GM12878 (cell line): ENCODE results near the gene MBD5. TPM values are rescaled to one million over a fixed set of nuclear protein-coding genes. Genes with fewer than 3 reads are reported as not detected.

ENCODE experiments used
- ATAC-seq: fragments of 200-7000 bp; cut with Tn5 transposase; 3 replicates; pipeline ENCODE4 v1.9.1; 2020; ENCODE audit warnings: mild to moderate bottlenecking, moderate library complexity
- BruUV-seq: library from RNA; stranded (reverse); fragments of 400-500 nt; replicated peaks from 2 replicates; lab custom pipeline; 2021; lab: Mats Ljungman, UMichigan
- CTCF ChIA-PET: fragments of 300-600 bp; sonication (Branson Sonifier 250); formaldehyde crosslinking; extraction: SDS; loops from one replicate; lab custom pipeline; 2021; ENCODE audit warnings: inconsistent platforms; lab: Yijun Ruan, JAX
- POLR2A ChIA-PET: fragments of 350-600 bp; formaldehyde crosslinking; extraction: SDS; loops from one replicate; lab custom pipeline; 2021; ENCODE audit warnings: inconsistent platforms; lab: Charles Lee
- RAD21 ChIA-PET: fragments of 300-600 bp; sonication (Branson Sonifier 250); formaldehyde crosslinking; loops from one replicate; lab custom pipeline; 2023; ENCODE audit warnings: antibody characterized with exemption; ENCODE audit not compliant: unreplicated experiment; lab: Charles Lee
- SMC1A ChIA-PET: fragments of 300-600 bp; sonication (Branson Sonifier 250); formaldehyde crosslinking; loops from one replicate; lab custom pipeline; 2023; ENCODE audit not compliant: unreplicated experiment, uncharacterized antibody; lab: Charles Lee
- DNase-seq: peaks from one replicate; pipeline ENCODE4 v3.0.0-alpha.2; 2011; ENCODE audit warnings: low read depth, low spot score
- FAIRE-seq: peaks from 3 replicates; lab custom pipeline; 2011; peaks lifted over from hg19 to GRCh38; lab: Jason Lieb, UNC
- H2AFZ ChIP-seq: 2 replicates; pipeline ENCODE4 v1.6.0; 2011; ENCODE audit warnings: low read depth, low read length, control low read depth; ENCODE audit not compliant: control insufficient read depth
- H3K27ac ChIP-seq: 2 replicates; pipeline ENCODE4 v1.5.1; 2011; ENCODE audit warnings: control low read depth; ENCODE audit not compliant: control insufficient read depth, insufficient read depth
- H3K27me3 ChIP-seq, 2 experiments: replicated peaks in 1 of 2; 2 replicates each; pipeline versions ENCODE4 v1.6.0 to v1.6.1; 2011; ENCODE audit warnings: low read length in 1 of 2; ENCODE audit not compliant: control insufficient read depth in 2 of 2, insufficient read depth in 2 of 2
- H3K36me3 ChIP-seq, 2 experiments: 2 replicates each; pipeline ENCODE4 v1.5.1; 2011; ENCODE audit warnings: low read length in 1 of 2; ENCODE audit not compliant: control insufficient read depth in 2 of 2, insufficient read depth in 2 of 2
- H3K4me1 ChIP-seq: 2 replicates; pipeline ENCODE4 v1.6.1; 2011; ENCODE audit warnings: mild to moderate bottlenecking, low read length, moderate library complexity, mixed read lengths; ENCODE audit not compliant: control insufficient read depth, insufficient read depth
- H3K4me2 ChIP-seq: 2 replicates; pipeline ENCODE4 v1.6.0; 2011; ENCODE audit warnings: control low read depth; ENCODE audit not compliant: control insufficient read depth, insufficient read depth
- H3K4me3 ChIP-seq: fragments of 200-600 bp; sonication (generic); 2 replicates; pipeline ENCODE4 v1.5.1; 2016
- H3K79me2 ChIP-seq: 2 replicates; pipeline ENCODE4 v1.6.0; 2011; ENCODE audit warnings: low read length; ENCODE audit not compliant: control insufficient read depth, insufficient read depth
- H3K9ac ChIP-seq: 2 replicates; pipeline ENCODE4 v1.8.0; 2011; ENCODE audit warnings: low read length, control low read depth, mixed read lengths; ENCODE audit not compliant: control insufficient read depth, insufficient read depth
- H3K9me3 ChIP-seq: replicated peaks from 3 replicates; pipeline ENCODE4 v1.5.1; 2011; ENCODE audit warnings: mild to moderate bottlenecking, low read length; ENCODE audit not compliant: control insufficient read depth, insufficient read depth
- H4K20me1 ChIP-seq: 2 replicates; pipeline ENCODE4 v1.6.0; 2011; ENCODE audit not compliant: control insufficient read depth, insufficient read depth
- CBX5 ChIP-seq: sonication (generic); IDR thresholded peaks from 2 replicates; pipeline ENCODE4 v1.6.1; 2016; ENCODE audit warnings: low read depth, moderate library complexity, mild to moderate bottlenecking, inconsistent platforms
- CHD2 ChIP-seq: IDR thresholded peaks from 2 replicates; pipeline ENCODE4 v1.6.1; 2011; ENCODE audit warnings: low read depth, low read length, improper control_type of control experiment, borderline replicate concordance
- E4F1 ChIP-seq: fragments of 450-650 bp; IDR thresholded peaks from 2 replicates; pipeline ENCODE4 v1.6.1; 2018; ENCODE audit warnings: borderline replicate concordance, mild to moderate bottlenecking; ENCODE audit not compliant: partially characterized antibody
- IRF3 ChIP-seq: fragments of 450-650 bp; IDR thresholded peaks from 2 replicates; pipeline ENCODE4 v1.6.1; 2014; ENCODE audit warnings: mild to moderate bottlenecking
- MAX ChIP-seq: IDR thresholded peaks from 2 replicates; pipeline ENCODE4 v1.6.1; 2012; ENCODE audit warnings: low read depth, low read length, improper control_type of control experiment
- POLR2AphosphoS2 ChIP-seq: IDR thresholded peaks from 2 replicates; pipeline ENCODE4 v1.6.1; 2011; ENCODE audit warnings: low read depth, mild to moderate bottlenecking, low read length, improper control_type of control experiment, moderate library complexity
- SMAD5 ChIP-seq: IDR thresholded peaks from 2 replicates; pipeline ENCODE4 v1.6.1; 2016; ENCODE audit warnings: antibody characterized with exemption, low read depth
- SREBF2 ChIP-seq: IDR thresholded peaks from 2 replicates; pipeline ENCODE4 v1.6.1; 2012; ENCODE audit warnings: mild to moderate bottlenecking, low read length
- TCF7 ChIP-seq: IDR thresholded peaks from 2 replicates; pipeline ENCODE4 v1.6.1; 2014; ENCODE audit warnings: antibody characterized with exemption, borderline replicate concordance
- ZBTB4 ChIP-seq: fragments of 450-650 bp; formaldehyde crosslinking; IDR thresholded peaks from 2 replicates; pipeline ENCODE4 v1.4.0; 2022; ENCODE audit warnings: mild to moderate bottlenecking, moderate library complexity
- ZNF207 ChIP-seq: fragments of 450-650 bp; IDR thresholded peaks from 2 replicates; pipeline ENCODE4 v1.6.1; 2014; ENCODE audit warnings: antibody characterized with exemption, mild to moderate bottlenecking, borderline replicate concordance
- ZNF217 ChIP-seq: fragments of 450-650 bp; IDR thresholded peaks from 2 replicates; pipeline ENCODE4 v1.6.1; 2017; ENCODE audit warnings: antibody characterized with exemption, mild to moderate bottlenecking
- ZNF622 ChIP-seq: fragments of 450-650 bp; IDR thresholded peaks from 2 replicates; pipeline ENCODE4 v1.6.1; 2017; ENCODE audit warnings: mild to moderate bottlenecking, inconsistent platforms
- ZSCAN29 ChIP-seq: fragments of 450-650 bp; IDR thresholded peaks from 2 replicates; pipeline ENCODE4 v1.6.1; 2017; ENCODE audit warnings: mild to moderate bottlenecking, moderate library complexity
- WGBS: methylation state at CpG from one replicate; pipeline ENCODE4 v1.1.6; 2016; ENCODE audit warnings: low lambda C conversion rate; ENCODE audit not compliant: insufficient replicate concordance, insufficient coverage; ENCODE audit errors: missing lambda C conversion rate; 5-methylcytosine and 5-hydroxymethylcytosine counted together
- in situ Hi-C: fragments of 300-500 bp; cut with MboI; formaldehyde crosslinking; loops from 9 replicates; pipeline ENCODE4 v1.14.3; 2018; ENCODE audit warnings: mixed read lengths
- intact Hi-C: fragments of 100-400 bp; cut with micrococcal nuclease; formaldehyde crosslinking; loops from one replicate; pipeline ENCODE4 v1.14.2; 2022; ENCODE audit not compliant: unreplicated experiment
- polyA plus RNA-seq, 11 experiments: library from polyadenylated mRNA; depleted of rRNA in 4 of 11; unstranded in 6 of 11; stranded (reverse) in 5 of 11; fragments of >200 nt; fragmentation: Nextera tagmentation in 4 of 11; fragmentation: Illumina TruSeq in 1 of 11; extraction: Ambion mirVana in 4 of 11; extraction: Trizol in 1 of 11; gene quantifications; 1 replicate in 1 of 11; 2 replicates in 10 of 11; pipeline versions ENCODE4 v1.2.1 to v1.2.3, GENCODE V29; 2011 to 2016; ENCODE audit warnings: inconsistent platforms in 2 of 11, missing spikeins in 2 of 11, low read depth in 1 of 11
- total RNA-seq, 4 experiments: library from RNA; depleted of rRNA in 3 of 4; stranded (reverse); fragments of >200 nt in 3 of 4; fragmentation: Illumina TruSeq in 1 of 4; extraction: Trizol in 1 of 4; gene quantifications; 2 replicates each; pipeline versions ENCODE4 v1.2.1 to v1.2.3, GENCODE V29; 2013 to 2021

Gene MBD5
- total and polyA plus RNA-seq, 10 of the 15 experiments (the other 5 are each of a cell fraction or from before 2014, with no cell fraction given): 7.4 to 58.0 (median 21.2) TPM

DNA sequence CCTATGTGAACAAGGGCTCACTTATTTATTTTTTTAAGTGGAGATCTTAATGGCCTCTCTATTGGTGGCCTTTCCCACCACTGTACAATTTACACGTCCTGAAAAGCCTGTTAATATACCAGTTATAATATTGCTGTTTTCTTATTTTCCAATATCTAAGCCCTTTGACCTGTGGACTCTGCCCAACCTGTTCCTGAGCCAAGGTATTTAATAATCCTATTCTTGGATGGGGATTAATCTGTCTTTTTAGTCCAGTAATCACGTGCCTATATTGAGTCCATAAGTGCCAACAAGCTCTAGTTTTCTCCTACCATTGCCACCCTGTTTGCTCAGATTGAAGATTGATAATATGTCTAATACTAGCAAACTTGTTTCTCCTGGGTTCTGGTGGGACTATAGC lies 42.7 kb downstream of the MBD5 start:
- CTCF ChIA-PET: interaction anchor here (1.7 kb wide), 1 partner anchor 74 kb away, joined by 4 read pairs; no protein-coding TSS in a partner anchor
- no TSS peak for BruUV-seq

More for the DNA sequence above, 42.7 kb downstream of the MBD5 start:
- ATAC-seq: no peak
- Histone ChIP-seq H3K9ac (no peak overlapping the region), H3K27ac (no peak overlapping the region), H3K9me3 (peaks cover 2% of the 10 kb centered on the region; the same call in 2 of the 3 replicates), H3K4me3 (no peak overlapping the region), H3K27me3 (no peaks in the 10 kb centered on the region), H3K4me2 (no peak overlapping the region), H3K36me3 (no peaks in the 10 kb centered on the region), H3K4me1 (no peaks in the 10 kb centered on the region), H4K20me1 (no peaks in the 10 kb centered on the region), H2AFZ (no peak overlapping the region), H3K79me2 (no peaks in the 10 kb centered on the region)
- TF ChIP-seq POLR2AphosphoS2 (no peak), CBX5 (no peak), E4F1 (no peak), TCF7 (no peak), SREBF2 (no peak), ZBTB4 (CRISPR knock-in tag) (no peak), SMAD5 (no peak), ZNF217 (no peak), ZNF207 (no peak), ZNF622 (no peak), ZSCAN29 (no peak), IRF3 (no peak), MAX (no peak), CHD2 (no peak)
- in situ Hi-C loops: no loop called here
- WGBS: 98% methylated on average over 2 of the region's 2 CpGs
- intact Hi-C loops: no loop called here
- no peak for FAIRE-seq
- ChIA-PET POLR2A (interaction anchor here (1.0 kb wide), 1 partner anchor 13 kb away, joined by 3 read pairs; no protein-coding TSS in a partner anchor), RAD21 (no interaction called here), SMC1A (interaction anchor here (1.1 to 1.5 kb wide), 2 partner anchors 10 to 12 kb away, joined by 3 to 5 read pairs; no protein-coding TSS in a partner anchor)
- no peak for DNase-seq
